Mesenchymal stem cell (in vitro differentiated cells and primary cell): ENCODE data around the gene PPARGC1A.
A peak's percentile ranks its signal among the peaks of the same experiment; 100 is the strongest.

ENCODE experiments used
- DNase-seq: peaks from one replicate; pipeline ENCODE4 v3.0.0-alpha.2; 2013
- H2AFZ ChIP-seq: one replicate; pipeline ENCODE4 v1.6.1; 2013; ENCODE audit warnings: low read depth, mild to moderate bottlenecking, control low read depth, inconsistent platforms, low read length, moderate library complexity
- H2AK5ac ChIP-seq: 2 replicates; pipeline ENCODE4 v1.6.1; 2013; ENCODE audit warnings: low read length, moderate library complexity, mild to moderate bottlenecking, inconsistent platforms; ENCODE audit not compliant: severe bottlenecking
- H2BK120ac ChIP-seq: one replicate; pipeline ENCODE4 v1.6.1; 2013; ENCODE audit warnings: low read depth, mild to moderate bottlenecking, inconsistent platforms, low read length, moderate library complexity
- H2BK12ac ChIP-seq, 2 experiments: one replicate each; pipeline ENCODE4 v1.6.1; 2013; ENCODE audit warnings: inconsistent platforms in 2 of 2, low read length in 2 of 2, mild to moderate bottlenecking in 2 of 2, moderate library complexity in 2 of 2, control low read depth in 1 of 2
- H2BK15ac ChIP-seq: one replicate; pipeline ENCODE4 v1.6.1; 2013; ENCODE audit warnings: mild to moderate bottlenecking, low read depth, inconsistent platforms; ENCODE audit not compliant: poor library complexity, severe bottlenecking
- H2BK5ac ChIP-seq: 2 replicates; pipeline ENCODE4 v1.6.1; 2013; ENCODE audit warnings: low read depth, mild to moderate bottlenecking, low read length, control low read depth, inconsistent platforms; ENCODE audit not compliant: poor library complexity, severe bottlenecking
- H3K14ac ChIP-seq, 2 experiments: one replicate each; pipeline ENCODE4 v1.6.1; 2013; ENCODE audit warnings: inconsistent platforms in 2 of 2, low read length in 2 of 2, control low read depth in 1 of 2, mild to moderate bottlenecking in 1 of 2, moderate library complexity in 1 of 2
- H3K18ac ChIP-seq, 2 experiments: one replicate each; pipeline ENCODE4 v1.6.1; 2013; ENCODE audit warnings: inconsistent platforms in 2 of 2, low read length in 2 of 2, control low read depth in 1 of 2, low read depth in 1 of 2, mild to moderate bottlenecking in 1 of 2
- H3K23ac ChIP-seq, 2 experiments: one replicate each; pipeline ENCODE4 v1.6.1; 2013; ENCODE audit warnings: inconsistent platforms in 2 of 2, low read length in 2 of 2, mild to moderate bottlenecking in 2 of 2, moderate library complexity in 2 of 2, control low read depth in 1 of 2
- H3K27ac ChIP-seq: 2 replicates; pipeline ENCODE4 v1.5.1; 2013; ENCODE audit warnings: mild to moderate bottlenecking, moderate library complexity, low read length, control low read depth, inconsistent platforms; ENCODE audit not compliant: poor library complexity, severe bottlenecking
- H3K27me3 ChIP-seq, 2 experiments: 2 replicates each; pipeline versions ENCODE4 v1.6.1 to v1.7.0; 2013; ENCODE audit warnings: low read length in 2 of 2, mild to moderate bottlenecking in 2 of 2, moderate library complexity in 2 of 2, control low read depth in 1 of 2, inconsistent platforms in 1 of 2; ENCODE audit not compliant: control insufficient read depth in 1 of 2, insufficient read depth in 1 of 2
- H3K36me3 ChIP-seq, 2 experiments: 2 replicates each; pipeline versions ENCODE4 v1.6.1 to v1.7.0; 2013; ENCODE audit warnings: low read length in 2 of 2, control low read depth in 1 of 2, inconsistent platforms in 1 of 2, low read depth in 1 of 2, mild to moderate bottlenecking in 1 of 2; ENCODE audit not compliant: insufficient read depth in 2 of 2, control insufficient read depth in 1 of 2
- H3K4ac ChIP-seq, 2 experiments: one replicate each; pipeline ENCODE4 v1.6.1; 2013; ENCODE audit warnings: inconsistent platforms in 2 of 2, low read length in 2 of 2, mild to moderate bottlenecking in 2 of 2, moderate library complexity in 2 of 2, control low read depth in 1 of 2, low read depth in 1 of 2
- H3K4me1 ChIP-seq: 2 replicates; pipeline ENCODE4 v1.6.1; 2013; ENCODE audit warnings: low read depth, low read length, control low read depth; ENCODE audit not compliant: control insufficient read depth, insufficient read depth
- H3K4me2 ChIP-seq: 2 replicates; pipeline ENCODE4 v1.6.1; 2013; ENCODE audit warnings: low read length, mild to moderate bottlenecking, inconsistent platforms; ENCODE audit not compliant: poor library complexity, severe bottlenecking
- H3K4me3 ChIP-seq, 2 experiments: 2 replicates each; pipeline versions ENCODE4 v1.5.1 to v1.7.0; 2013; ENCODE audit warnings: low read length in 2 of 2, mild to moderate bottlenecking in 2 of 2, control low read depth in 1 of 2, low read depth in 1 of 2; ENCODE audit not compliant: insufficient read depth in 1 of 2
- H3K79me1 ChIP-seq: replicated peaks from 2 replicates; pipeline ENCODE4 v1.6.1; 2013; ENCODE audit warnings: mild to moderate bottlenecking, control low read depth, low read length, inconsistent platforms; ENCODE audit not compliant: poor library complexity, severe bottlenecking
- H3K9ac ChIP-seq: 2 replicates; pipeline ENCODE4 v1.7.0; 2013; ENCODE audit warnings: mild to moderate bottlenecking, low read length, moderate library complexity
- H3K9me3 ChIP-seq: 2 replicates; pipeline ENCODE4 v1.7.0; 2013; ENCODE audit warnings: mild to moderate bottlenecking, low read length; ENCODE audit not compliant: control insufficient read depth
- H4K8ac ChIP-seq: one replicate; pipeline ENCODE4 v1.6.1; 2013; ENCODE audit warnings: inconsistent platforms, mild to moderate bottlenecking, low read length, moderate library complexity
- H4K91ac ChIP-seq: one replicate; pipeline ENCODE4 v1.6.1; 2013; ENCODE audit warnings: mild to moderate bottlenecking, low read length, inconsistent platforms
- WGBS: methylation state at CpG from one replicate; pipeline ENCODE4 v1.1.7; 2013; ENCODE audit warnings: mixed read lengths; 5-methylcytosine and 5-hydroxymethylcytosine counted together

Gene PPARGC1A

GRCh38 chr4:23769406-23769805, 120.4 kb downstream of the PPARGC1A start:
- Histone ChIP-seq H3K4ac (no peak overlapping the region), H3K14ac (no peak overlapping the region), H3K36me3 (no peaks in the 10 kb centered on the region), H4K91ac (no peak overlapping the region), H3K27me3 (no peaks in the 10 kb centered on the region), H2BK12ac (no peak overlapping the region), H3K79me1 (no peaks in the 10 kb centered on the region), H3K4me3 (no peak overlapping the region), H3K4me2 (no peak overlapping the region), H3K23ac (no peak overlapping the region), H3K9me3 (no peaks in the 10 kb centered on the region), H2AFZ (no peak overlapping the region), H3K18ac (no peak overlapping the region), H2BK120ac (no peak overlapping the region), H3K9ac (no peak overlapping the region), H3K4me1 (no peaks in the 10 kb centered on the region), H2BK15ac (no peak overlapping the region), H2BK5ac (no peak overlapping the region), H4K8ac (no peak overlapping the region), H2AK5ac (no peak overlapping the region), H3K27ac (no peak overlapping the region)
- DNase-seq = no peak

GRCh38 chr4:23768541-23768940, 121.3 kb downstream of the PPARGC1A start:
- Histone ChIP-seq H2BK5ac (no peak overlapping the region), H2BK120ac (no peak overlapping the region), H3K4me3 (no peak overlapping the region), H4K8ac (no peak overlapping the region), H3K27ac (no peak overlapping the region), H3K4me1 (no peaks in the 10 kb centered on the region), H3K79me1 (no peaks in the 10 kb centered on the region), H2BK15ac (no peak overlapping the region), H2AFZ (no peak overlapping the region), H3K9ac (no peak overlapping the region), H3K36me3 (no peaks in the 10 kb centered on the region), H3K14ac (no peak overlapping the region), H3K9me3 (no peaks in the 10 kb centered on the region), H3K18ac (no peak overlapping the region), H2BK12ac (no peak overlapping the region), H3K4ac (no peak overlapping the region), H3K4me2 (no peak overlapping the region), H2AK5ac (no peak overlapping the region), H3K23ac (no peak overlapping the region), H4K91ac (no peak overlapping the region), H3K27me3 (no peaks in the 10 kb centered on the region)
- no peak for DNase-seq
- no CpG with 5 or more reads among the region's 1 CpG for WGBS

GRCh38 chr4:23766344-23766743, 123.5 kb downstream of the PPARGC1A start:
- H3K4me3 ChIP-seq = no peak overlapping the region
- 88% methylated on average over 2 of the region's 2 CpGs for WGBS
- H3K4me1 ChIP-seq = no peaks in the 10 kb centered on the region
- no peaks in the 10 kb centered on the region for H3K27me3 ChIP-seq
- H2BK5ac ChIP-seq = no peak overlapping the region
- H2AK5ac ChIP-seq = no peak overlapping the region
- no peak for DNase-seq
- no peak overlapping the region for H3K9ac ChIP-seq
- no peak overlapping the region for H3K18ac ChIP-seq
- no peak overlapping the region for H2BK120ac ChIP-seq
- H3K4ac ChIP-seq = no peak overlapping the region
- H4K91ac ChIP-seq = no peak overlapping the region
- no peak overlapping the region for H3K14ac ChIP-seq
- H2BK12ac ChIP-seq = no peak overlapping the region
- no peak overlapping the region for H3K27ac ChIP-seq
- H2AFZ ChIP-seq = no peak overlapping the region
- H3K36me3 ChIP-seq = no peaks in the 10 kb centered on the region
- H3K79me1 ChIP-seq = no peaks in the 10 kb centered on the region
- H3K9me3 ChIP-seq = no peaks in the 10 kb centered on the region
- H2BK15ac ChIP-seq = no peak overlapping the region
- H3K23ac ChIP-seq = no peak overlapping the region
- H4K8ac ChIP-seq = no peak overlapping the region
- no peak overlapping the region for H3K4me2 ChIP-seq

GRCh38 chr4:23763559-23763958, 126.3 kb downstream of the PPARGC1A start:
- no peaks in the 10 kb centered on the region for H3K79me1 ChIP-seq
- no peak overlapping the region for H3K4ac ChIP-seq
- H3K4me1 ChIP-seq = no peaks in the 10 kb centered on the region
- H3K36me3 ChIP-seq = no peaks in the 10 kb centered on the region
- H3K9ac ChIP-seq = no peak overlapping the region
- H3K27me3 ChIP-seq = no peaks in the 10 kb centered on the region
- H4K91ac ChIP-seq = no peak overlapping the region
- H3K4me3 ChIP-seq = no peak overlapping the region
- no peak overlapping the region for H3K27ac ChIP-seq
- 55% methylated on average over 3 of the region's 3 CpGs for WGBS
- H2BK120ac ChIP-seq = no peak overlapping the region
- H3K18ac ChIP-seq = no peak overlapping the region
- H2BK5ac ChIP-seq = no peak overlapping the region
- H2BK15ac ChIP-seq = no peak overlapping the region
- no peak for DNase-seq
- H3K4me2 ChIP-seq = no peak overlapping the region
- H2AK5ac ChIP-seq = peak overlapping the region; percentile 70
- no peak overlapping the region for H2BK12ac ChIP-seq
- H2AFZ ChIP-seq = no peak overlapping the region
- no peak overlapping the region for H3K23ac ChIP-seq
- no peak overlapping the region for H4K8ac ChIP-seq
- peak overlapping the region in 1 of 2 experiments; percentile 3 for H3K14ac ChIP-seq
- no peaks in the 10 kb centered on the region for H3K9me3 ChIP-seq
